MM.1S (cell line): ENCODE data around the gene DCAF4.

Experiments
- DNase-seq: peaks from one replicate; pipeline ENCODE4 v3.0.0-alpha.2; 2015
- H2AFZ ChIP-seq: fragments of 300-600 bp; sonication (generic); 2 replicates; pipeline ENCODE4 v1.6.0; 2016; ENCODE audit warnings: antibody characterized with exemption, low read length
- H3F3A ChIP-seq: fragments of 300-600 bp; sonication (generic); 2 replicates; pipeline ENCODE4 v1.6.1; 2016; ENCODE audit warnings: mild to moderate bottlenecking, antibody characterized with exemption, low read length, moderate library complexity, mixed read lengths; ENCODE audit not compliant: insufficient read depth
- H3K27ac ChIP-seq: fragments of 300-600 bp; sonication (generic); 2 replicates; pipeline ENCODE4 v1.5.1; 2016; ENCODE audit warnings: mild to moderate bottlenecking, low read length
- H3K27me3 ChIP-seq: fragments of 300-600 bp; sonication (generic); replicated peaks from 2 replicates; pipeline ENCODE4 v1.6.0; 2016; ENCODE audit warnings: low read length; ENCODE audit not compliant: insufficient read depth
- H3K36me3 ChIP-seq: fragments of 300-600 bp; sonication (generic); replicated peaks from 2 replicates; pipeline ENCODE4 v1.6.1; 2016; ENCODE audit warnings: mild to moderate bottlenecking, low read length, mixed read lengths; ENCODE audit not compliant: insufficient read depth
- H3K4me1 ChIP-seq: fragments of 300-600 bp; sonication (generic); 2 replicates; pipeline ENCODE4 v1.6.1; 2016; ENCODE audit warnings: low read length, mixed read lengths
- H3K4me2 ChIP-seq: fragments of 300-600 bp; sonication (generic); 2 replicates; pipeline ENCODE4 v1.6.0; 2016; ENCODE audit warnings: low read depth, low read length
- H3K4me3 ChIP-seq: fragments of 300-600 bp; sonication (generic); 2 replicates; pipeline ENCODE4 v1.5.1; 2016; ENCODE audit warnings: low read length, mixed read lengths
- H3K79me2 ChIP-seq: fragments of 300-600 bp; sonication (generic); 2 replicates; pipeline ENCODE4 v1.6.1; 2016; ENCODE audit warnings: mixed run types, low read length, mixed read lengths
- H3K9ac ChIP-seq: fragments of 300-600 bp; sonication (generic); 2 replicates; pipeline ENCODE4 v1.6.1; 2016; ENCODE audit warnings: low read length, mixed read lengths
- H3K9me2 ChIP-seq: fragments of 300-600 bp; sonication (generic); replicated peaks from 2 replicates; pipeline ENCODE4 v1.6.1; 2016; ENCODE audit warnings: mild to moderate bottlenecking, low read length, mixed read lengths; ENCODE audit not compliant: insufficient read depth
- H3K9me3 ChIP-seq: fragments of 300-600 bp; sonication (generic); replicated peaks from 2 replicates; pipeline ENCODE4 v1.6.1; 2016; ENCODE audit warnings: mild to moderate bottlenecking, low read length, mixed read lengths; ENCODE audit not compliant: insufficient read depth
- H4K20me1 ChIP-seq: fragments of 300-600 bp; sonication (generic); 2 replicates; pipeline ENCODE4 v1.6.1; 2016; ENCODE audit warnings: mild to moderate bottlenecking, low read length, moderate library complexity, mixed read lengths; ENCODE audit not compliant: insufficient read depth
- CTCF ChIP-seq: fragments of 300-600 bp; sonication (generic); IDR thresholded peaks from 2 replicates; pipeline ENCODE4 v1.5.1; 2016; ENCODE audit warnings: antibody characterized with exemption, low read length, mixed read lengths
- EZH2 ChIP-seq: fragments of 300-600 bp; sonication (generic); optimal IDR thresholded peaks from 2 replicates; pipeline ENCODE3; 2017; ENCODE audit warnings: low read depth, mild to moderate bottlenecking, antibody characterized with exemption, low read length, mixed read lengths
- EZH2phosphoT487 ChIP-seq: fragments of 300-600 bp; sonication (generic); IDR thresholded peaks from 2 replicates; pipeline ENCODE4 v1.6.1; 2018; ENCODE audit warnings: antibody characterized with exemption, low read length

DCAF4 gene

GRCh38 chr14:72925815-72926291, 411 bp upstream of the DCAF4 start:
- H3K4me2 ChIP-seq: peak overlapping the region; percentile 72
- peak overlapping the region; percentile 70 for H2AFZ ChIP-seq
- H3K9me3 ChIP-seq: no peaks in the 10 kb centered on the region
- peaks cover 20% of the 10 kb centered on the region for H3K79me2 ChIP-seq
- H3K27me3 ChIP-seq: no peaks in the 10 kb centered on the region
- peak overlapping the region; percentile 62 for H3K4me3 ChIP-seq
- DNase-seq: no peak
- peak overlapping the region; percentile 23; the same call in 1 of the 2 replicates for H3K9ac ChIP-seq
- no peak for TF ChIP-seq EZH2
- no peak for TF ChIP-seq CTCF
- no peak for TF ChIP-seq EZH2phosphoT487
- no peak overlapping the region for H3K27ac ChIP-seq
- no peaks in the 10 kb centered on the region for H3K9me2 ChIP-seq
- H3F3A ChIP-seq: peaks cover 4% of the 10 kb centered on the region; the same call in 1 of the 2 replicates
- H4K20me1 ChIP-seq: no peaks in the 10 kb centered on the region
- no peaks in the 10 kb centered on the region for H3K36me3 ChIP-seq
- H3K4me1 ChIP-seq: no peaks in the 10 kb centered on the region

GRCh38 chr14:72928872-72929271, 2.6 kb downstream of the DCAF4 start:
- no peaks in the 10 kb centered on the region for H3K9me3 ChIP-seq
- no peak overlapping the region for H3K9ac ChIP-seq
- H4K20me1 ChIP-seq: no peaks in the 10 kb centered on the region
- DNase-seq: no peak
- H3K4me3 ChIP-seq: no peak overlapping the region
- no peaks in the 10 kb centered on the region for H3K27me3 ChIP-seq
- no peaks in the 10 kb centered on the region for H3K4me1 ChIP-seq
- no peaks in the 10 kb centered on the region for H3K9me2 ChIP-seq
- no peak overlapping the region for H2AFZ ChIP-seq
- H3K4me2 ChIP-seq: no peak overlapping the region
- peaks cover 4% of the 10 kb centered on the region; the same call in 1 of the 2 replicates for H3F3A ChIP-seq
- H3K36me3 ChIP-seq: no peaks in the 10 kb centered on the region
- no peak for TF ChIP-seq EZH2phosphoT487
- TF ChIP-seq CTCF: no peak
- TF ChIP-seq EZH2: no peak
- H3K79me2 ChIP-seq: peaks cover 35% of the 10 kb centered on the region
- no peak overlapping the region for H3K27ac ChIP-seq

GRCh38 chr14:72929316-72930080, 3.2 kb downstream of the DCAF4 start:
- H3K27me3 ChIP-seq: no peaks in the 10 kb centered on the region
- H3K9me2 ChIP-seq: no peaks in the 10 kb centered on the region
- no peaks in the 10 kb centered on the region for H4K20me1 ChIP-seq
- H3K4me3 ChIP-seq: no peak overlapping the region
- DNase-seq: no peak
- H2AFZ ChIP-seq: no peak overlapping the region
- no peak overlapping the region for H3K27ac ChIP-seq
- TF ChIP-seq EZH2phosphoT487: no peak
- no peak for TF ChIP-seq CTCF
- no peak for TF ChIP-seq EZH2
- peaks cover 4% of the 10 kb centered on the region; the same call in 1 of the 2 replicates for H3F3A ChIP-seq
- H3K9ac ChIP-seq: no peak overlapping the region
- no peaks in the 10 kb centered on the region for H3K36me3 ChIP-seq
- peaks cover 35% of the 10 kb centered on the region for H3K79me2 ChIP-seq
- no peak overlapping the region for H3K4me2 ChIP-seq
- no peaks in the 10 kb centered on the region for H3K9me3 ChIP-seq
- H3K4me1 ChIP-seq: no peaks in the 10 kb centered on the region
